ENCODE measurements around the gene MRPL52. TPM values are rescaled to one million over a fixed set of nuclear protein-coding genes. Genes with fewer than 3 reads are reported as not detected.
"Not testable (repeated sequence)": the region's sequence is repeated elsewhere in the genome, so short reads cannot be mapped to it uniquely, and the experiment has no call there.

The MRPL52 gene
- total and polyA plus RNA-seq, 11 donors, result 80.4 to 185 (median 107) TPM

DNA sequence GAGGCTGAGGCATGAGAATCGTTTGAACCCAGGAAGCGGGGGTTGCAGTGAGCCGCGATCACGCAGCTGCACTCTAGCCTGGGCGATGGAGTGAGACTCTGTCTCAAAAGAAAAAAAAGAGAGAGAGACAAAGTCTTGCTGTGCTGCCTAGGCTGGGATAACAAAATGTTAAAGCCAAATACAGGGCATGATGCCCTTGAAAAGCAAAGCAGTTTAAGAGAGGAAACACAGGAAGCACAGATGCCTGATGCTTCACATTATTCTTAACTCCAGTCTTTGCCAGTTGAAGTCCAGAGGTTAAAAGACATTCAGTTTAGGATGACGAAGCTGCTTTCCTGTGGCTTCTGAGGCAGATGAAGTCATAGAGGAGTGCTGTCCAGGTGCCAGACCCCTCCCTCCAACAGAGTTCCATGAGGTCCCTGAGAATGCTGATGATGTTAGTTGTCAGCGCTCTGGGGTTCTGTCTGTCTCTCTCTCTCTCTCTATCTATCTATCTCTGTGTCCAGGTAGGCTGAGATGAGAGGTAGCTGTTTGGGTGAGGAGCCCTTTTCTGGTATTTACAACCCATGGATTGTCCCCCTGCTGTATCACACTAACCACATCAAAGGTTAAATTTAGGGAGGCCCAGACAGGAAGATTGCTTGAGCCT, 4.9 kb upstream of the MRPL52 start:
- DNase-seq (no peak), ATAC-seq (no peak)
- Histone ChIP-seq H3K4me1 (peaks cover 0 to 40% (median 11%) of the 10 kb centered on the region in 12 donors), H3K9me3 (no peaks in the 10 kb centered on the region), H3K27me3 (no peaks in the 10 kb centered on the region), H3K36me3 (no peaks in the 10 kb centered on the region), H3K27ac (no peak overlapping the region), H3K4me3 (no peak overlapping the region)
- WGBS, 4 donors, result 54 to 57% (median 55%) methylated on average over 8 of the region's 8 CpGs
- no peak for TF ChIP-seq POLR2A (IDR thresholded peaks at IDR 0.05)
- TF ChIP-seq, protein P1, sequence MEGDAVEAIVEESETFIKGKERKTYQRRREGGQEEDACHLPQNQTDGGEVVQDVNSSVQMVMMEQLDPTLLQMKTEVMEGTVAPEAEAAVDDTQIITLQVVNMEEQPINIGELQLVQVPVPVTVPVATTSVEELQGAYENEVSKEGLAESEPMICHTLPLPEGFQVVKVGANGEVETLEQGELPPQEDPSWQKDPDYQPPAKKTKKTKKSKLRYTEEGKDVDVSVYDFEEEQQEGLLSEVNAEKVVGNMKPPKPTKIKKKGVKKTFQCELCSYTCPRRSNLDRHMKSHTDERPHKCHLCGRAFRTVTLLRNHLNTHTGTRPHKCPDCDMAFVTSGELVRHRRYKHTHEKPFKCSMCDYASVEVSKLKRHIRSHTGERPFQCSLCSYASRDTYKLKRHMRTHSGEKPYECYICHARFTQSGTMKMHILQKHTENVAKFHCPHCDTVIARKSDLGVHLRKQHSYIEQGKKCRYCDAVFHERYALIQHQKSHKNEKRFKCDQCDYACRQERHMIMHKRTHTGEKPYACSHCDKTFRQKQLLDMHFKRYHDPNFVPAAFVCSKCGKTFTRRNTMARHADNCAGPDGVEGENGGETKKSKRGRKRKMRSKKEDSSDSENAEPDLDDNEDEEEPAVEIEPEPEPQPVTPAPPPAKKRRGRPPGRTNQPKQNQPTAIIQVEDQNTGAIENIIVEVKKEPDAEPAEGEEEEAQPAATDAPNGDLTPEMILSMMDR (IDR thresholded peaks at IDR 0.05), result no peak
- intact Hi-C loops (cut with DNase I), result loop anchor here in 7 of 10 donors (5.0 to 10.0 kb wide), 5 partner anchors 80 to 440 kb away; no protein-coding TSS in a partner anchor

DNA sequence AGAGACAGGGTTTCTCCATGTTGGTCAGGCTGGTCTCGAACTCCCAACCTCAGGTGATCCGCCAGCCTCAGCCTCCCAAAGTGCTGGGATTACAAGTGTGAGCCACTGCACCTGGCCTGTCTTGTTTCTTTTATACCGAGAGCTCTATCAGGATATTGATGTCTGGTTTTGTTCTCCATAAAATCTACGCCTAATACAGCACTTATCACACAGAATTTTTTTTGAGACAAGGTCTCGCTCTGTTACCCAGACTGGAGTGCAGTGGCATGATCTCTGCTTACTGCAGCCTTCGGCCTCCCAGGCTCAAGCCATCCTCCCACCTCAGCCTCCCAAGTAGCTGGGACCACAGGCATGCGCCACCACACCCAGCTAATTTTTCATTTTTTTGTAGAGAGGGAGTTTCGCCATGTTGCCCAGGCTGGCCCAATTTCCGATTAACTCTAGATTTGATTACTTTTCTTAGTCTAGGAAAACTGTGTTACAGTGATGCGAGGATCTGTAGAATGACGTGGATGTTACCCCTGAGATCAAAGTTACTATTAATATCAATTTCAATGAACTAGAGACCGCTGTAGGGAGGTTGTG, 519 bp upstream of the MRPL52 start:
- not testable (repeated sequence) for DNase-seq, H3K27me3 ChIP-seq, H3K9me3 ChIP-seq
- intact Hi-C loops (cut with DNase I), result loop anchor here in 6 of 10 donors (2.0 to 10.0 kb wide), 5 partner anchors 22 to 444 kb away; no protein-coding TSS in a partner anchor
- 78 to 83% (median 78%) methylated on average over 12 of the region's 12 CpGs for WGBS, 4 donors
- peaks cover 0 to 22% (median 15%) of the 10 kb centered on the region in 9 donors for H3K36me3 ChIP-seq
- peak overlapping the region; percentile 53 to 87 (median 80) for H3K27ac ChIP-seq
- ATAC-seq, result peak in 2 of 4 donors; percentile 13 to 16
- H3K4me3 ChIP-seq, result peak overlapping the region; percentile 66 to 93 (median 78)
- H3K4me1 ChIP-seq, result peaks cover 0 to 21% (median 12%) of the 10 kb centered on the region in 12 donors

DNA sequence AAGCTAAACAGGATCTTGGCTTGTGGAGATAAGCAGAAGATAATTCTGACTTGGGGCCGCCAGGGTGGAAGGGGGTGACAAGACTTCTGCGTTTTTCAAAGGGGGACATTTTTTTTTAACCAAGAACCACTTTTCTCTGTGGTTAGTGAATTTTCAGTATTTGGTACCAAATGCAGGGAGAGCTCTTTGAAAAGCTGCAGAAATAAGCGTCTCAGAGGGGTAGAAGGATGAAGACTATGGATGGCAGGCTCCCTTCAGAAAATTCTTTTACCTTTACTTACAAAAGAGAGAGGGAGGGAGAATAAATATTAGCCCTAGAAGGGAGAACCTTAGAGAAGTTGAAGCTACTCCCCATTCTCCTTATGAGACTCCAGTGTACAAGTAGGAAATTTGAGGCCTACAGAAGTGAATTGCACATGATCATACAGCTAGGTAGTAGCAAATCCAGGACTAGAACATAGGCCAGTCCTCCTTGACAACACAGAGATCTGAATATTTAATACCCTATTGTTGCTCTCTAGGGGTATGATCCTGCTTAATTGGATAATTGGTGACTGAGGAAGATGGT, 840 bp downstream of the MRPL52 start:
- no peak for ATAC-seq
- intact Hi-C loops (cut with DNase I), result loop anchor here in 1 of 10 donors (10.0 kb wide), 1 partner anchor 84 kb away; the partner anchor contains the start of gene RBM23
- TF ChIP-seq POLR2A (IDR thresholded peaks at IDR 0.05), result no peak
- TF ChIP-seq, protein P1 (IDR thresholded peaks at IDR 0.05), result no peak
- Histone ChIP-seq H3K9me3 (no peaks in the 10 kb centered on the region), H3K4me1 (peaks cover 0 to 14% (median 11%) of the 10 kb centered on the region in 12 donors), H3K4me3 (peak overlapping the region; percentile 66 to 93 (median 78)), H3K27ac (peak overlapping the region in 7 of 12 donors; percentile 53 to 87 (median 83)), H3K27me3 (no peaks in the 10 kb centered on the region), H3K36me3 (peaks cover 0 to 30% (median 24%) of the 10 kb centered on the region in 9 donors)
- WGBS, 4 donors, result 24 to 29% (median 27%) methylated on average over 3 of the region's 3 CpGs
- no peak for DNase-seq

DNA sequence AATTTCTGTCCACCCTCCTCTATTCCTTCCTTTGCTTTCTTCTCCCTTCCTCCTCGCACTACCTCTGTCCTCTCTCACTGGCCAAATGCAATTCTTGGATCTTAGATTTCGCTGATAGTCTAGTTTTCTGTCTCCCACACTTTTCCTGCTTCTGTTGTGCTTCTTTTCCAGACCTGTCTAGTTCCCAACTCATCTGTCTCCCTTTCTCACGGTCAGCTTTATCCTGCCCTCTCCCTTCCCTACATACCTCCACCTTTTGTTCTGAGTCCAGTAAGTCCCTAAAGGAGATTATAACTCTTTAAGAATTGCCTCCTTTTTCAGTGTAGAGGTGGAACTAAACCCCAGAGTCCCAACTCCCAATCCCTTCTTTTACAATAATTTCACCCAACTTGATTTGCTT, 5.8 kb downstream of the MRPL52 start:
- TF ChIP-seq POLR2A (IDR thresholded peaks at IDR 0.05), result no peak
- TF ChIP-seq, protein P1 (IDR thresholded peaks at IDR 0.05), result no peak
- H3K4me3 ChIP-seq, result no peak overlapping the region
- ATAC-seq, result no peak
- no peaks in the 10 kb centered on the region for H3K9me3 ChIP-seq
- WGBS, 4 donors, result 70 to 83% (median 78%) methylated on average over 3 of the region's 3 CpGs
- no peaks in the 10 kb centered on the region for H3K27me3 ChIP-seq
- peaks cover 0 to 41% (median 21%) of the 10 kb centered on the region in 12 donors for H3K4me1 ChIP-seq
- peaks cover 0 to 35% (median 24%) of the 10 kb centered on the region in 9 donors for H3K36me3 ChIP-seq
- intact Hi-C loops (cut with DNase I), result loop anchor here in 1 of 10 donors (10.0 kb wide), 1 partner anchor 79 kb away; the partner anchor contains the start of gene RBM23
- peak overlapping the region in 6 of 12 donors; percentile 81 to 98 (median 92) for H3K27ac ChIP-seq
- no peak for DNase-seq

Measured in heart left ventricle (tissue), 16 donors.